Myocyte (in vitro differentiated cells): ENCODE results near the gene BACH2. TPM values are rescaled to one million over a fixed set of nuclear protein-coding genes. Genes with fewer than 3 reads are reported as not detected.
"Not testable (repeated sequence)": the region's sequence is repeated elsewhere in the genome, so short reads cannot be mapped to it uniquely, and the experiment has no call there.

ENCODE experiments used
- DNase-seq: peaks from one replicate; pipeline ENCODE4 v3.0.0-alpha.2; 2012; ENCODE audit warnings: low read depth
- total RNA-seq: library from RNA; depleted of rRNA; stranded (reverse); fragments of >200 nt; gene quantifications from 2 replicates; pipeline ENCODE4 v1.2.3, GENCODE V29; 2014

The BACH2 gene
- total RNA-seq, 1 donor from 2014 or later = 0.13 TPM

DNA sequence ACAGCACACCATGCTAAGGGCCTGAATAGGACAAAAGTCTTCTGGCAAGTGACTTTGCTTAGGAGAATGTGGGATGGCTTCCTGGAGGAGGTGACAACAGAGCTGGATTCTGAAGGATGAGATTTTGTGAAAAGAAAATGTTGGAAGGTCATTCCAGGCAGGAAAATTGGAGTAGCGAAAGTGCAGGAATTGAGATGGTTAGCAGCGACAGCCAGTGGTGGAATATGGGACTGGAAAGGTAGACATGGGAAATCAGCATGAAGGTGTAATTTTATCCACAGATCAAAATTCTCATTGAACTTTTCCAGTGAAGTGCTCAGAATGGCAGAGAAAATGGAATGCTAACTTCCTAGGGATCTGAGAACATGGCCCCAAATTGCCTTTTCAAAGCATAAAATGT, 5.7 kb upstream of the BACH2 start:
- peak; percentile 7 for DNase-seq

DNA sequence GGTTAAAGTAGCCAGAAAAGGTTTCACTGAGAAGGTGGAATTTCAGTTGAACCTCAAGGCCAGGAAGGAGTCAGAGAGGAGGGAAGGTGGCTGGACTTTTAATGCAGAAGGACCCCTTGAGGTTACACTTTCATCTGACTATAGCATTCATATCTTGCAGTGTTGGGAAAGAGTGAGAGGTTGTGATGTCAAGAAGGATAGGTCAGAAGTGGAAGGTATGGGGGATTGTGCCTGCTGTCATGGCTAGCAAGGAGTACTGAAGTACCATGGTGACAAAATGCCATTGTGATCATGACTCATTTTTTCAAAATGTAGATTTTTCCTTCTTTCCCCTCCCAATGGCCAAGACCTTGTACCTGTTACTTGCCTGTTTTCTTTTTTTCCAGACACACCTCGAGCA, 5.2 kb upstream of the BACH2 start:
- DNase-seq = no peak

DNA sequence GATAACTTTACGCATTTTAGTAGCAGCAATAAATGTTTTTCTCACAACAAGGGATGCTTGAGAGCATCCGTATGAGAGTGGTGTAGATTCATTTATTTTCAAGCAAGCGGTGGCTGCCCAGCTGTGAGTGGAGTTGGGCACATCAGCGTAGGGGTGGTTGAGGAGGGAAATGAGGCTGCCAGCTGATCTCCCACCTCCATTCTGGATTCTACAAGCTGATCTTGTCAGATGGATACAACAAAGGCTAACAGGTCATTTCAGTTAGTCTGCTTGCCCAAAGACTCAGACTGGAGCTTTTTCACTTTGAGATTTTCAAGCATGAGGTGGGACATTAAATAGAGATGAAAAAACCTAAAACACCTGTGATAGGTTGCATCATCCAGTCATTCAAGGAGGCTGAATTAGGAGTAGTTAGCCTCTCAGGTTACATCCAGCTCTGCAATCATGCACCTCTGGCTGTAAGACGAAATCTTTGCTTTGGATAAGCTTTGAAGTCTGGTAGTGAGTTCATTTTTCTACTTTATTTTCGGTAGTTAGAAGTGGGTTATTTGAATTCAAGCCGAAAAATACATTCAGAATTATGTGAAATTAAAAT, 1.9 kb upstream of the BACH2 start:
- no peak for DNase-seq

DNA sequence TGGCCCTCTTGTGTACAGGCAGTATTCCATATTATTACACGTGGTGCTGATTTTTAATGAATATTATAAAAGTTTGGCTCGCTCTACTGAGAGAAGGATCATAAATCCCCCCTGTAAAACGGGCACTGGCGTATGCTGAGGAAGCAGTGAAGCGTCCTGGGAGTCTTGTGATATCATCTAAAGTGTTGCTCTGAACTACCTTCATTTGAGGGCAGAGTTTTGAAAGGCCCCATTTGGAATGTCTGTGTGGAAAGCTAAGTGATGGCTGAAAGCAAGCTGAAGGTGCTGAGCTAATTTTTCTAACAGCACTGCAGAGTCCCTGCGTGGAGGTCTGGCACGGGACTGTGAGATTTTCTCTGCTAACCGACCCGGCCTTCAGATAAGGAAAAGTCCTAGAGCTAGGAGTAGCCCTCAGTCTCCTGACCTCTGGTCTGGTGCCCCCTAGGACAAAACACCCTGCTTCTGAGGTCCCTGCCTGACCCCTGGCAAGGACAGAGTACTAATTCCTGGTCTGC, 1.3 kb upstream of the BACH2 start:
- no peak for DNase-seq

DNA sequence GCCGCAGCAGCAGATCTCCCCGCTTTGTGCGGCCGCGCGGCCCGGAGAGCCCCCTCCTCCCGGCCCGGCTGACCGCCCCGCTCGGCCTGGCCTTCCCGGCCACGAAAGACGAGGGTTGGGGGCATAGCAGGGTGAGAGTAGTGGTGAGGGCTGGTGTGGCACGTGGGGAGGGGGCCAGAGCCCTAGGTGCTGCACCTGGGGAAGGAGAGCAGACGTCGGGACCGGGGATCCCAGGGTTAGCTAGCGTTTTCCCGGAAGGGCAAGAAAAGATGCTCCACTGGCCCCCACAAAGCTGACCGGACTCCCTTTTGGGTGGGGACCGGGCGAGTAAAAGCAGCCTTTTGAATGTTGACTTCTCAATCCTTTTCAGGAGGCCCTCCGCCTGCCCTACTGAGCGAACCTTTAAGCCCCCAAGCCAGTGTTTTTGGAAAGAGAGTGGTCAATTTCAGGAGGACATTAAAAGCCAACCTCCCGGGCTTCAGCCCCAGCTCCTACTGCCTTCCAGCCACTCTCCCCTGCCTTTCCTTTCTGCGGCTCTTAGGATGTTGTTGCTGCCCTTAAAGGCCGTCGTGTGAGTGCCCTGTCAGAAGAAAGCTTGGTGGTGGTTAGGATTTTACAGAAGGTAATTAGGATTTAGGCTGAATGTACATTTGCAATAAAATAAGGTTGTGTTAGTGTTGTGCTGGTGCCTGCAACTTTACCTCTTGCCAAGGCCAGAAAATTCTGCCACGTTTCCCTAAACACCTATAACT, 648 bp upstream of the BACH2 start:
- no peak for DNase-seq

DNA sequence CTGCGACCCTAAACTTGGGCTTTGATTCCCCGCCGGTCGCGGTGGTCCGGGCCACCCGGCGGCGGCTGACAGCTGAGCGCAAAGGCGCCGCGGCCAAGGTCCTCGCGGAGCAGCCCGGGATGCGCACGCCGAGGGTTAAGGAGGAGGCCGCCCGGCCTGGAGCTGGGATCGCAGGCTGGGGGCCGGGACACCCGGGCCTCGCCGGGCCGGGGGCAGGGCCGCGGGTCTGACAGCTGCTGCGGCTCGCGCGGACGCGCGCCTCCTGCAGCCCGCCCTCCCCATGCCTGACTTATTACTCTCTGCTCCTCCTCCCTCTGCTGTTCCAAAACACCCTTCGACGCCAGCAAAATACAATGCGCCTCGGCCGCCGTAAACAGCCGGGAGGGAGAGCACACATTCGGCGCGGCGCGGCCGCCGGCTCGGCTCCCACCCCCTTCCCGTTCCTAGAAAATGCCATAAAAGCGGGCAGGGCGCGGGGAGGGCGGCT, 746 bp downstream of the BACH2 start:
- DNase-seq = peak; percentile 71

DNA sequence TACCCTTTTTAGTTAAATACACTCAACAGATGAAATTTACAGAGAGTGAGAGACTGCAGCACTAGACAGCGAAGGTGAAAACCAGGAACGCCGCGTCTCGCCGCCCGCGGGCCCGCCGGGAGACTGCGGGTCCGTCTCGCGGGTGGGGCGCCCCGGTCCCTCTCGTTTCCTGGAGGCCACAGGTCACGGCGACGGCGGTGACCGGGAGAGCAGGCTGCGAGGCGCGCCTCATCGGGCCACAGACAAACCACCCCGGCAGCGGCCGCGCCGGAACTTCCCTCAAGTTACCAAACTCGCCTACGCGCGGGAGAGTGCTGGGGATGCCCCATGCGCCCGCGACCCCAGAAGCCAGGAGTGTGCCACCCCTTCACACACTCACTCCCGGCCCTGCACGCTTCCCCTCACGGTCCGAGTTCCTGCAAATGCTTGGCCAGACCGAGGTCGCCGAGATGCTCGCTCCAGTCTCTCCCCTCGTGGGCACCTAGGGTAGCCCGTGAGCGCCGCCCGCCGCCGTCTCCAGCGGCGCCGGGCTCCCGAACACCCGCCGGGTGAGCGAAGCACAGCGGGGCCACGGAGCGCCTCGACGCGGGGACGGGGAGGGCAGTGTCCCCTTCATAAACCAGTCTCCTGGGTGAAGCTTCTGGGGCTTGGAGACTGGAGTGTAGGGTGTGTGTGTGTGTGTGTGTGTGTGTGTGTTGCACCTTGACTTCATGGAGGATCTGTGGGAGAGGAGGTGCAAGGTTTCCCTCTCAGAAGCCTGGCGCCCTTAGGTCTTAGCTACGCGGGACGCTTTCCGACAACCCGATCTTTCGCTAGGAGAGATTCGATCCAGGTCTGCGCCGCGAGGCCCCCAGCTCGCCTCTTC, 1.4 kb downstream of the BACH2 start:
- DNase-seq = no peak

DNA sequence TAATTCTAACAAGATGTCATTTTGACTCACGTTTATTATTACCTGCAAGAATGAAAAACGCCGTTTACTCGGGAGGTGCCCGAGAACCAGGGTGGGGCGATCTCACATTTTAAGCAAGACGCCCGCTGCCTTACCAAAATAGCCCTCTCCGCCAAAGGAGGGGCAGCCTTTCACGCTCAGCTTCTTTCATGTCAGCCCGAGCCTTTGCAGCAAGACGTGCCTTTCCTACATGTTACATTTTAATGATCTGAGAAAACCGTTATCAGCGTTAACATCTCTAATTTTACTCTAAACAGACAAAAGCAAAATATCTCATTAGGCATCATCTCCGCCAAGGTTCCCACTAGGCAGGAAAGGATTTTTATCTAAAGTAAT, 2.0 kb downstream of the BACH2 start:
- no peak for DNase-seq

DNA sequence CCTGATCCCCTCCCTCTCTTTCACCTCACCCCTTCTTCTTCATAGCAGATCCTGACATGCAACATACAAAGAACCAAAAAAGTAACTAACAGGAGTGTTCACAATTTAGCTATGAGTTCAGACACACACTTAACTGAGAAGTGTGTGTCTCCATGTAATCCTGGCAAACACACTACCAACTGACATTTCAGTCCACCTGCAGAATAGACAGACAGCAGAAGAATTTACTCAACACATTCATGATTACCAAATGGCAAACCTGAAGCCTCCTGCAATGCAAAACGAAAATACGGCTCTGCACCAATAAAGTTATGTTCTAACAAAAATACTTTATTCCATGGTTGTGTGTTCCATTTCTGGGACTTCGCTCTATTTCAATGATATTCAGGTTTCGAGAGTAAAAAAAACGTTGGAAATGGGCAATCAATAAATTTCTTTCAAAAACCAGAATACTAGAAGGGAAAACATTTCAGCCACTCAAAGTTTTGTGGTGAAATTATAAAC, 2.6 kb downstream of the BACH2 start:
- DNase-seq = no peak

DNA sequence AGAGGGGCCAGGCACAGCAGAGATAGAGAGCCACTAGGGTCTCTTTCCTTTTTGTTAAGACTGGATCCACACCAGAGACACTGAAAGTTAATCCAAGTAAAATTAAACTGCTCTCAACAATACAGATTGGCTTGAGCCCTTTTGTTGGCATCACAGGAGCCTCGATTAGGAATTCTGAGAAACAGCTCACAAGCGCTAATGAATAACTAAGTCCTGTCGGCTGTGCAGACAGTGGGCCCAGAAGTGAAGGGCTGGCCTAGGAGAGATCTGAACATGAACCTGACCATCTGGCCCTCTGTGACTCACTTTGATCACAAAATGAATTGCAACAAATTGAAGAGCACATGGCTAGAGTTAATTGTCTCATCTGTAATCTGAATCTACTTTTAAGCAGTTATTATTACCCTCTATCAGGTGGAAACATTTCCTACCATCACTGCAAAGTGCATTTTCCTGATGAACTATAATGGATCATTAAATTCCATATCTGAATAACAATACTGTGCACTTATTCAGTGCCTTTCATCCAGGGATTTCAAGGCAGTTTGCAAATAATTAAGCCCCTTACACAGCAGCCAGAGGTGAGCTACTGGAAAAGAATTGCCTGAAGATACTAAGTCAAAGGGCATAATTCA, 3.2 kb downstream of the BACH2 start:
- no peak for DNase-seq

DNA sequence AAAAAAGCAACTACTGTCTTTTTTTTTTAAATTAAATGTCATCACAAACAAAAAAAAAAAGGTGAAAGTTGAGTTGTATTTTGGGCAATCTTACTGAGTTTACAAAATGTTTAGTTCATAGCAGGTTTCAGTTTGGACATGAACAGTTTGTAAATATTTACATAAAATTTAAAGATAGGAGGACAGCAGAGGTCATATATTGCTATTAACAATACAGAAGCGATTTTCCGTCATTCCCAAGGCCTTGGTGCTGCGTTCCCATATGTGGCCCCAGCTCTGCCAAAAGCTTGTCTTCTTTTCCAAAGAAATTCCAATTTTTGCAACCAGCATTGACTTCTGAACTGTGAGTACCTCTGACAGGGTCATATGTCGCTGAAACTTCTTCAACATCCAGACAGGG, 5.1 kb downstream of the BACH2 start:
- DNase-seq = no peak

DNA sequence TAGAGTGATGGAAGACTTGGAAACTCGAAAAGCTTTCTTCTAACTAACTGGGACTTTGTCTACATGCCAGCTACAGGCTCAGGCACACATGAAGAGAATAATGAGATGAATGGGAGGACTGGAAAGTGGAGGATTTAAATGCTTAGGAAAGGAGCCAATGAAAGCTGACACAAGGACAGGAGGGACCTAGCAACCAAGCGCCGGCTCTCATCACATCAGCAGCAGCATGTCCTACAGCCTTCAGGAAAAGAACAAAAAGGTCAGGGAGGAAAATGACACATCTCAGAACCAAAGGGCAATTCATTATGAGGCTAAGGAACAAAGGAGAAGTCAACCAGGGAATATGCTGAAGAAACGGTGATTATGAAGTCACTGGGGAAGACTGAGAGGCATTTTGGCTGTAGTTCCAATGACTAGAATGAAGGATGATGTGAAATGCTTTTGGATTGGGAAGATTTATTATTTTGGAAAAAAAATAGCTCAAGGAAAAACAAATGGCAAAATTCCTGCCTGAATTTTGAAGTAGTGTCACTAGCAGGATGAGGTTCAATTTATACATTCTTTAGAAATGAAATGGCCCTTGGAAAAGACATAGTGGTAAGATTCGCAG, 5.7 kb downstream of the BACH2 start:
- DNase-seq = no peak

DNA sequence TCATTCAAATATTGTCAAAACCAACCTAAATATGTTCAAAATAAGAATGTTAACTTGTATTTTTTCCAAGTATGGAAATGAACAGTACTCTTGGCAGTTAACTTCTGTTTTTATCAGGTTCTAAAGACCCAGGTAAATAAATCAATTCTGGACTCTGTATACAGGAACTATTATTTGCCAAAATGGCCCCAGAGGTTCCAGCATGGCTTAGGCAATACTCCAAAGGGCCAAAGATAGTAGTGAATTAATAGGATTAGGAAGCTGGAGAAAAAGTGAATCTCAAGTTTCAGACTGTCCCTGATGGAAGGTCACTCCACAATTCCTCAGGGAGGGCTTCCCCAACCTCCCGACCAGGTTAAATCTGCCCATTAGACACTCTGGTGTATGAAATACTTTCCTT, 6.7 kb downstream of the BACH2 start:
- DNase-seq = no peak

DNA sequence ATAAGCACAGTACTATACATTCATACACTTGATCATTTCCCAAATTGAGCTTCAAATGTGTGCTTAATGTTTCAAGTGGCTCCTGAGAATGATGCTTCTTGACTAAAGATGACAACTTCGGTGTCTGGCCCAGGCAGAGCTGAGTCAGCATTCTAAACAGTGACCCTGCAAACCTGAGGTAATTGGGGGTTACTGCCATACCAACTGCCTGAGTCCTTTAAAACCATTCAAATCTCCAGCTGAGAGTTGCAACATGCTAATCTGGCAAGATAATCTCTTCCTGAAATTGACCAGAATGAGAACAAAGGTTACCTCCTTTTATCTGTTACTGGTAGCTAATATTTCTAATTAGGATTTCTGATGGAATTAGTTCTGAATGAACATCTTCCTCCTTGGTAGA, 8.2 kb downstream of the BACH2 start:
- no peak for DNase-seq

DNA sequence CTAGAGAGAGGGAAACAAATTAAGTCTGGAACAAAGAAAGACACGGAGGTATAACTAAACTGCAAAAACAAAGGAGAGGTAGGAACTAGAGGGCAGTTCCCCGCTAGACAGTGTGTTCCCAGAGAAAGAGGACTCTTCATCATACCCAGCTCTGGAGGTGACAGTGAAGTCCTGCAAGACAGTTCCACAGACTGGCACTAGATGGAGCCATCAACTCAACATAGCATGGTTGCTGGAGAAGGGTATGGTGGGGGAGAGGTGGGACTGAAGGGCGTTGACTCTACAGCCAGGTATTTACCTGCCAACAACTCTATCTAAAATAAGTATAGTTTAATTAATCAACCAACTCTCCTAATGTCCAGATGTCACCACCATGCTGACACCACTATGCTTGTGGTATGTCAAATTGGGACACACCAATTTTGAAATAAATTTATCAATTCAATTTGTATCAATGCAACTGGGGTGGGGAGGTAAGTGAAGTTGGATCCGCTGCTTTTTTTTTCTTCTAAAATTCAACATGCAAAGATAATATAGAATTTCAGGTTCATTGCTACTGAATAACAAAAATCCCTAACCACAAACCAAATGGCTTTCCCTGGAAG, 9.7 kb downstream of the BACH2 start:
- DNase-seq = peak; percentile 8

DNA sequence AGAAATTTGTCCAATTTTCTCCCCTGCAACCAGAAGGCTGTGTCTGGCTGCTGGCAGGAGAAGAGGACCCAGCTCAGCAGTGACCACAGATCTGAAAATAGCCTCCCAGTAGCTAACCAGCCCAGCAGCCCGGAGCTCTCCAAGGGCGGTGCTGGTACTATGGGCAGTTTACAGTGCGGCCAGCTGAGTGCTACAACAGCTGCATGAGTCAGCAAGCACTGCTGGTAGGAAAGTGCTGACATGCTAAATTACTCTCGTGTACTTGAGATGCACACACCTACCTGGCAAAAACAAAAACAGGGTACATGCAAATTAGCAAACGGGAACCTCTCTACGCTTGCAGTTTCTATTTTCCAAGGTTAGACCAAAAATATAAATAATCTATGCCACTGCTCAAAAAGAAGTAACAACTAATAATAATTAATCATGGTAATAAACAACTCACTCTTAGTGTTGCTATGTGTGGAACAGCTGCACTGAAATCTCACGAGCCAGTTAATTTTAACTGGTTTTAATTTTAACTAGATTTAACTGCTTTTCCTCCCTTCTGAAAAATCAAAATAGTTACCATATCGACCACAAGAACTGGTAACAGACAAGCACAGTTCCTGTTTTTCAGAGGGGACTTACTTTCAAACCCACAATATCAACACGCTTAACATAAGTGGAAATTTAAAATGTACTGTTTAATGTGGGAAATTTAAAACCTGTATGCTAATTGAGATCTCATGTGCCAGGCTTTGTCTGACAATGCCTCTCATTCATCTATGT, 10.8 kb downstream of the BACH2 start:
- peak; percentile 96 for DNase-seq

DNA sequence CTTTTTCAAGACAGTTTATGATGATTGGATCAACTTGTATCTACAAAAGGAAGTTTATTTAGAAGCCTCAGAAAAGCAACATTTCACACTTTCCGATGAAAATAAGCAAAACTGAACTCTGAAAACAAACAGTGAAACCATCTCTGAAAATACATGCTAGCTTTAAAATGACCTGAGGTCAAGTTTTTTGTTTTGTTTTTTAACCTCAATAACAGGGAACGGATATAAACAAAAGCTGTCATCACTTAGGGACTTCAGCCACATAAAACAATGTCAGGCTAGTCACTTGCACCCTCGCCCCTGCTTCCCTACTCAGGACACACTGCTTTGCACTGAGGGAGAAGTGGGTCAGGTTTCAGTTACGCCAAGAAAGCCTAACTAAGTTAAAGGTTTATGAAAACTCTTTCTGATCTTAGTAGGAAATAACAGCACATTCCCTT, 11.6 kb downstream of the BACH2 start:
- DNase-seq = peak; percentile 14

DNA sequence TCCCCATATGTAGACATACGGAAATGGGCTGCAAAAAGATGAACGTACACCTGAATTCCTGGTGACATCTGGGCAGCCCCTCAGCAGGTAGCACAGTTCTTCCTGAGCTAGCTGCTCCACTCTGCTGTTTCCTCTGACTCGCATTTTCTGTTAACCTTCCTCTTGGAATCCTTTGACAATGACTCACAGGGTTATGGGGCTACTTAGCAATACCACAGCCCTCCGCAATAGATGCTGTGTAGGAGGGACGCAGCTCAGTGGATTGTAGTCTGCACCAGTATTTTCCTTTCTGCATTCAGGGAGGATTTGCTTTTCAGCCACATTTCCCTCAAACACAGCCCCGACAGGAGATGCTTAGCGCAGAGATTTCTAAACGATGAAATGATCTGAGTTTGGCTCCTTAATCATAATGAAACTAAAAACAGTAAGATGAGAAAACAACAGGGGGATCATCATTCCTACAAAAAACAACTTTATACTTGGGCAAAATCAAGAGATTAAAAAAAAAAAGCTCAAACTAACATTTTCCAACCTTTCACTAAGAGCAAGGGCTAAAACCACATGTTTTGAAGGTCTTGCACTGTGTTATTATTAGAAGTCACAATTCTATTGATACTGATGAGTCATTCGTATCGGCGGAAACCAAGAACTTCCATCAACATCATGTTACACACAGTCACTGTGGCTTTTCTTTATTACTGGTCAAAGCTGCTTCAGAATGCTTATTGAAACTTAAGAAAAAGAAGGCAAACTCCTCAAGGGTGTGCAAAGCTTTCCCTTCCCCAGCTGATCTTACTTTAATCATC, 12.2 kb downstream of the BACH2 start:
- peak; percentile 72 for DNase-seq

DNA sequence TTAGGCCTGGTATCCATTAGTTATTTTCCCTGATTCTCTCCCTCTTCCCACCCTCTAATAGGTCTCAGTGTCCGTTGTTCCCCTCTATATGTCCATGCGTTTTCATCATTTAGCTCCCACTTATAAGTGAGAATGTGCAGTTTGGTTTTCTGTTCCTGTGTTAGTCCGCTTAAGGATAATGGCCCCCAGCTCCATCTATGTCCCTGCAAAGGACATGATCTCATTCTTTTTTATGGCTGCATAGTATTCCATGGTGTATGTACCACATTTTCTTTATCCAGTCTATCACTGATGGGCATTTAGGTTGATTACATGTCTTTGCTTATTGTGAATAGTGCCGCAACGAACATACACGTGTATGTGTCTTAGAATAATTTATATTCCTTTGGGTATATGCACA, 14.4 kb downstream of the BACH2 start:
- DNase-seq = not testable (repeated sequence)
